Body of pancreas (tissue), 4 donors: ENCODE results near the gene CFAP45.

Source experiments
- CTCF ChIP-seq, 7 experiments: fragments of 450-650 bp in 4 of 7; fragments of 200-600 bp in 3 of 7; sonication (generic) in 3 of 7; IDR thresholded peaks; one replicate each; pipeline ENCODE4 v1.5.1; 2016 to 2019; ENCODE audit warnings: antibody characterized with exemption in 7 of 7
- POLR2A ChIP-seq, 3 donors: fragments of 450-650 bp; IDR thresholded peaks; one replicate each; pipeline ENCODE4 v1.6.1; 2016; ENCODE audit warnings: antibody characterized with exemption in 3 of 3, mild to moderate bottlenecking in 2 of 3

- TF ChIP-seq CTCF (IDR thresholded peaks at IDR 0.05) (no peak), POLR2A (IDR thresholded peaks at IDR 0.05) (no peak)
Measured at GRCh38 chr1:159916242-159917051, 16.5 kb upstream of the CFAP45 start.
